B cell (primary cell): ENCODE data around the gene PSMG4. TPM values are rescaled to one million over a fixed set of nuclear protein-coding genes. Genes with fewer than 3 reads are reported as not detected.

Source experiments
- ATAC-seq: fragments of 200-7000 bp; cut with Tn5 transposase; one replicate; pipeline ENCODE4 v1.10.0; 2021; ENCODE audit warnings: low read depth, mild to moderate bottlenecking, moderate number of reproducible peaks, moderate library complexity
- CTCF ChIA-PET: fragments of 350-600 bp; sonication (Branson Sonifier 250); formaldehyde crosslinking; loops from one replicate; lab custom pipeline; 2021; ENCODE audit warnings: antibody characterized with exemption, inconsistent platforms; lab: Charles Lee
- POLR2A ChIA-PET: fragments of 350-600 bp; sonication (Branson Sonifier 250); formaldehyde crosslinking; loops from one replicate; lab custom pipeline; 2021; ENCODE audit warnings: antibody characterized with exemption; lab: Charles Lee
- DNase-seq: peaks from one replicate; pipeline ENCODE4 v3.0.0; 2013
- H2AFZ ChIP-seq: 2 replicates; pipeline ENCODE4 v1.6.1; 2012; ENCODE audit warnings: mild to moderate bottlenecking, low read depth, low read length; ENCODE audit not compliant: insufficient read depth, poor library complexity, severe bottlenecking
- H3K27ac ChIP-seq, 2 donors: 1 replicate in 1 of 2; 2 replicates in 1 of 2; pipeline ENCODE4 v1.5.1; 2012 to 2013; ENCODE audit warnings: low read length in 2 of 2, mild to moderate bottlenecking in 2 of 2, moderate library complexity in 1 of 2
- H3K27me3 ChIP-seq, 4 experiments: fragments of 200-600 bp in 1 of 4; sonication (generic) in 1 of 4; replicated peaks in 1 of 4; 1 replicate in 2 of 4; 2 replicates in 2 of 4; pipeline versions ENCODE4 v1.6.1 to v1.7.0; 2013 to 2016; ENCODE audit warnings: low read length in 3 of 4, mild to moderate bottlenecking in 2 of 4, mixed read lengths in 1 of 4, moderate library complexity in 1 of 4; ENCODE audit not compliant: insufficient read depth in 4 of 4, control insufficient read depth in 3 of 4; ENCODE audit errors: control extremely low read depth in 1 of 4
- H3K36me3 ChIP-seq, 2 experiments: replicated peaks in 1 of 2; 1 replicate in 1 of 2; 2 replicates in 1 of 2; pipeline versions ENCODE4 v1.6.1 to v1.7.1; 2013; ENCODE audit warnings: low read length in 1 of 2; ENCODE audit not compliant: insufficient read depth in 2 of 2, control insufficient read depth in 1 of 2; ENCODE audit errors: control extremely low read depth in 1 of 2, extremely low read depth in 1 of 2
- H3K4me1 ChIP-seq, 2 donors: fragments of 200-600 bp in 1 of 2; sonication (generic) in 1 of 2; 1 replicate in 1 of 2; 2 replicates in 1 of 2; pipeline versions ENCODE4 v1.5.1 to v1.6.1; 2013 to 2017; ENCODE audit warnings: low read length in 2 of 2; ENCODE audit not compliant: control insufficient read depth in 2 of 2, insufficient read depth in 2 of 2
- H3K4me2 ChIP-seq: replicated peaks from 2 replicates; pipeline ENCODE3; 2012; ENCODE audit warnings: mild to moderate bottlenecking, low read depth, low read length; ENCODE audit not compliant: poor library complexity, severe bottlenecking
- H3K4me3 ChIP-seq, 5 experiments: fragments of 200-600 bp in 1 of 5; sonication (generic) in 1 of 5; 1 replicate in 3 of 5; 2 replicates in 2 of 5; pipeline versions ENCODE4 v1.5.1 to v1.7.0; 2011 to 2016; ENCODE audit warnings: low read length in 4 of 5, mild to moderate bottlenecking in 4 of 5, low read depth in 2 of 5, control low read depth in 1 of 5, moderate library complexity in 1 of 5; ENCODE audit not compliant: insufficient read depth in 1 of 5; ENCODE audit errors: control extremely low read depth in 1 of 5, extremely low read depth in 1 of 5
- H3K79me2 ChIP-seq: fragments of 200-600 bp; sonication (generic); one replicate; pipeline ENCODE4 v1.6.0; 2016; ENCODE audit warnings: low read length; ENCODE audit not compliant: control insufficient read depth, insufficient read depth
- H3K9ac ChIP-seq: fragments of 200-600 bp; sonication (generic); 2 replicates; pipeline ENCODE4 v1.6.1; 2017; ENCODE audit warnings: mild to moderate bottlenecking, low read length, moderate library complexity
- H3K9me3 ChIP-seq, 3 donors: one replicate each; pipeline versions ENCODE4 v1.6.1 to v1.7.1; 2013; ENCODE audit warnings: low read length in 2 of 3; ENCODE audit not compliant: control insufficient read depth in 2 of 3, insufficient read depth in 1 of 3; ENCODE audit errors: control extremely low read depth in 1 of 3
- H4K20me1 ChIP-seq: 2 replicates; pipeline ENCODE4 v1.6.0; 2012; ENCODE audit warnings: mild to moderate bottlenecking, low read length; ENCODE audit not compliant: insufficient read depth, control insufficient read depth, poor library complexity, severe bottlenecking
- H3K27ac Mint-ChIP-seq: one replicate; pipeline ENCODE4 v1.8.0; 2021; ENCODE audit warnings: mixed read lengths
- H3K27me3 Mint-ChIP-seq: one replicate; pipeline ENCODE4 v1.8.0; 2021; ENCODE audit warnings: mixed read lengths
- H3K4me1 Mint-ChIP-seq: one replicate; pipeline ENCODE4 v1.8.0; 2021; ENCODE audit warnings: mixed read lengths
- H3K4me3 Mint-ChIP-seq: one replicate; pipeline ENCODE4 v1.8.0; 2021; ENCODE audit warnings: mixed read lengths
- H3K9me3 Mint-ChIP-seq: one replicate; pipeline ENCODE4 v1.8.0; 2022; ENCODE audit warnings: mixed read lengths; ENCODE audit not compliant: insufficient read depth
- CTCF ChIP-seq: fragments of 200-600 bp; IDR thresholded peaks from one replicate; pipeline ENCODE4 v1.8.0; 2022; ENCODE audit warnings: antibody characterized with exemption, mild to moderate bottlenecking
- EZH2 ChIP-seq: IDR thresholded peaks from 2 replicates; pipeline ENCODE4 v1.6.1; 2012; ENCODE audit warnings: borderline replicate concordance, low read depth, mild to moderate bottlenecking, moderate library complexity, low read length; ENCODE audit not compliant: insufficient read depth, poor library complexity, severe bottlenecking
- WGBS: methylation state at CpG from one replicate; pipeline ENCODE4 v1.1.5; 2013; ENCODE audit warnings: missing lambda C conversion rate; ENCODE audit not compliant: insufficient coverage; 5-methylcytosine and 5-hydroxymethylcytosine counted together
- intact Hi-C: fragments of 100-400 bp; cut with micrococcal nuclease; formaldehyde crosslinking; loops from one replicate; pipeline ENCODE4 v1.10.0; 2022
- polyA plus RNA-seq: library from polyadenylated mRNA; depleted of rRNA; stranded (reverse); fragments of >200 nt; gene quantifications from 2 replicates; pipeline ENCODE4 v1.2.3, GENCODE V29; 2012
- total RNA-seq, 2 donors: library from RNA; stranded (reverse); fragments of 120-200 nt in 1 of 2; gene quantifications; 1 replicate in 1 of 2; 2 replicates in 1 of 2; pipeline versions ENCODE4 v1.2.3 to v1.2.4, GENCODE V29; 2013 to 2022

Gene PSMG4
- total and polyA plus RNA-seq, 2 donors (not counting 1 experiment from before 2014, with no cell fraction given): 31.9 to 42.4 TPM

- no peaks in the 10 kb centered on the region for H3K9me3 Mint-ChIP-seq
- no peak overlapping the region for H3K4me3 Mint-ChIP-seq
- H3K9ac ChIP-seq: no peak overlapping the region
- TF ChIP-seq CTCF (no peak), EZH2 (no peak)
- H3K4me2 ChIP-seq: no peak overlapping the region
- ChIA-PET POLR2A (no interaction called here), CTCF (interaction anchor here (1.6 to 14.3 kb wide), 3 partner anchors 170 to 695 kb away, joined by 3 to 269 read pairs (median 6); no protein-coding TSS in a partner anchor)
- H3K79me2 ChIP-seq: no peaks in the 10 kb centered on the region
- peaks cover 0 to 3% of the 10 kb centered on the region in 2 donors for H3K4me1 ChIP-seq
- H2AFZ ChIP-seq: no peak overlapping the region
- no peak overlapping the region for H3K27ac Mint-ChIP-seq
- no peak overlapping the region for H3K27ac ChIP-seq
- DNase-seq (no peak), ATAC-seq (no peak)
- H3K27me3 Mint-ChIP-seq: no peaks in the 10 kb centered on the region
- H3K4me3 ChIP-seq: no peak overlapping the region
- no peaks in the 10 kb centered on the region for H3K9me3 ChIP-seq
- peaks cover 2% of the 10 kb centered on the region for H3K4me1 Mint-ChIP-seq
- intact Hi-C loops: no loop called here
- no peaks in the 10 kb centered on the region for H3K36me3 ChIP-seq
- peaks cover 9% of the 10 kb centered on the region for H4K20me1 ChIP-seq
- WGBS: 94% methylated on average over 23 of the region's 23 CpGs
- H3K27me3 ChIP-seq: no peaks in the 10 kb centered on the region
These were observed 25.1 kb downstream of the PSMG4 start for GRCh38 chr6:3283641-3284435.

- Histone ChIP-seq H3K4me3 (no peak overlapping the region), H3K4me2 (no peak overlapping the region), H3K36me3 (no peaks in the 10 kb centered on the region), H3K9ac (no peak overlapping the region), H2AFZ (no peak overlapping the region), H3K27ac (no peak overlapping the region), H3K27me3 (no peaks in the 10 kb centered on the region), H3K79me2 (no peaks in the 10 kb centered on the region), H3K4me1 (peaks cover 0 to 3% of the 10 kb centered on the region in 2 donors), H3K9me3 (no peaks in the 10 kb centered on the region), H4K20me1 (peaks cover 9% of the 10 kb centered on the region)
- TF ChIP-seq CTCF (no peak), EZH2 (no peak)
- intact Hi-C loops: no loop called here
- no peak overlapping the region for H3K4me3 Mint-ChIP-seq
- POLR2A ChIA-PET: no interaction called here
- 92% methylated on average over 16 of the region's 17 CpGs for WGBS
- H3K9me3 Mint-ChIP-seq: no peaks in the 10 kb centered on the region
- DNase-seq (no peak), ATAC-seq (no peak)
- CTCF ChIA-PET: interaction anchor here (1.6 to 14.3 kb wide), 2 partner anchors 169 to 447 kb away, joined by 3 to 269 read pairs; no protein-coding TSS in a partner anchor
- no peaks in the 10 kb centered on the region for H3K27me3 Mint-ChIP-seq
- H3K4me1 Mint-ChIP-seq: peaks cover 2% of the 10 kb centered on the region
- H3K27ac Mint-ChIP-seq: no peak overlapping the region
These were observed 25.7 kb downstream of the PSMG4 start for GRCh38 chr6:3284436-3284876.
